ENCODE results near the gene OSBP2. TPM values are rescaled to one million over a fixed set of nuclear protein-coding genes. Genes with fewer than 3 reads are reported as not detected.

The OSBP2 gene
- total RNA-seq, 1 experiment from 2014 or later, result 10.2 TPM

GRCh38 chr22:30892286-30892685, 197.6 kb downstream of the OSBP2 start:
- Histone ChIP-seq H3K4me2 (ENCODE audit: low read length) (no peak overlapping the region), H3K9me3 (ENCODE audit: low read length) (no peaks in the 10 kb centered on the region), H3K27ac (ENCODE audit: low read length) (no peak overlapping the region), H3K4me1 (ENCODE audit: insufficient read depth, low read length) (no peaks in the 10 kb centered on the region), H3K9me2 (replicated peaks; ENCODE audit: low read length) (no peaks in the 10 kb centered on the region), H3K79me2 (ENCODE audit: low read length) (no peaks in the 10 kb centered on the region), H4K20me1 (ENCODE audit: low read length) (no peaks in the 10 kb centered on the region), H3F3A (ENCODE audit: low read length, unreplicated experiment) (no peaks in the 10 kb centered on the region), H3K27me3 (ENCODE audit: low read length) (no peaks in the 10 kb centered on the region), H3K36me3 (ENCODE audit: low read depth, low read length) (no peaks in the 10 kb centered on the region), H3K9ac (ENCODE audit: low read length) (no peak overlapping the region), H3K4me3 (ENCODE audit: low read length) (no peak overlapping the region), H2AFZ (ENCODE audit: low read length) (no peak overlapping the region)
- DNase-seq, result no peak
- intact Hi-C loops (cut with micrococcal nuclease), result no loop called here
- ChIA-PET POLR2A (ENCODE audit: unreplicated experiment) (no interaction called here), CTCF (no interaction called here)
- BruUV-seq (replicated peaks), result no TSS peak
- TF ChIP-seq EZH2 (IDR thresholded peaks at IDR 0.05; ENCODE audit: low read length, unreplicated experiment) (no peak), CTCF (conservative IDR thresholded peaks at IDR 0.05; ENCODE audit: low read depth, low read length) (no peak), EZH2phosphoT487 (IDR thresholded peaks at IDR 0.05; ENCODE audit: borderline replicate concordance, low read length) (no peak)
- ATAC-seq, result no peak

- CTCF ChIA-PET, result no interaction called here
- POLR2A ChIA-PET (ENCODE audit: unreplicated experiment), result no interaction called here
Measured at GRCh38 chr22:30892731-30893221, 198.1 kb downstream of the OSBP2 start.

More at GRCh38 chr22:30892731-30893221, 198.1 kb downstream of the OSBP2 start:
- Histone ChIP-seq H3K27me3 (ENCODE audit: low read length) (no peaks in the 10 kb centered on the region), H3K4me3 (ENCODE audit: low read length) (no peak overlapping the region), H3K9ac (ENCODE audit: low read length) (no peak overlapping the region), H3K9me3 (ENCODE audit: low read length) (no peaks in the 10 kb centered on the region), H3K4me2 (ENCODE audit: low read length) (no peak overlapping the region), H4K20me1 (ENCODE audit: low read length) (no peaks in the 10 kb centered on the region), H3F3A (ENCODE audit: low read length, unreplicated experiment) (no peaks in the 10 kb centered on the region), H3K27ac (ENCODE audit: low read length) (no peak overlapping the region), H2AFZ (ENCODE audit: low read length) (no peak overlapping the region), H3K4me1 (ENCODE audit: insufficient read depth, low read length) (no peaks in the 10 kb centered on the region), H3K9me2 (replicated peaks; ENCODE audit: low read length) (no peaks in the 10 kb centered on the region), H3K79me2 (ENCODE audit: low read length) (no peaks in the 10 kb centered on the region), H3K36me3 (ENCODE audit: low read depth, low read length) (no peaks in the 10 kb centered on the region)
- no TSS peak for BruUV-seq (replicated peaks)
- TF ChIP-seq EZH2phosphoT487 (IDR thresholded peaks at IDR 0.05; ENCODE audit: borderline replicate concordance, low read length) (no peak), CTCF (conservative IDR thresholded peaks at IDR 0.05; ENCODE audit: low read depth, low read length) (no peak), EZH2 (IDR thresholded peaks at IDR 0.05; ENCODE audit: low read length, unreplicated experiment) (no peak)
- intact Hi-C loops (cut with micrococcal nuclease), result no loop called here
- DNase-seq, result no peak
- ATAC-seq, result no peak

All from PC-3 (cell line).